Left renal cortex interstitium (tissue), 4 donors: ENCODE data around the gene CASS4. TPM values are rescaled to one million over a fixed set of nuclear protein-coding genes. Genes with fewer than 3 reads are reported as not detected.
"Not testable (repeated sequence)": the region's sequence is repeated elsewhere in the genome, so short reads cannot be mapped to it uniquely, and the experiment has no call there.

Experiments used
- DNase-seq, 4 donors: peaks; one replicate each; pipeline ENCODE4 v3.0.0-alpha.2; 2013; ENCODE audit warnings: low read depth in 4 of 4, low spot score in 2 of 4, missing footprints in 1 of 4
- polyA plus RNA-seq, 4 donors: library from polyadenylated mRNA; unstranded; fragments of 120-200 nt; gene quantifications; one replicate each; pipeline ENCODE4 v1.2.1, GENCODE V29; 2013; ENCODE audit not compliant: insufficient read length in 4 of 4

The CASS4 gene
- polyA plus RNA-seq, 4 donors = 3.4 to 3.8 (median 3.7) TPM

- DNase-seq = peak; percentile 97 to 99 (median 98)
Measured at GRCh38 chr20:56392132-56392880, 19.8 kb upstream of the CASS4 start, which contains the start of the genes AURKA and CSTF1. AURKA (minus strand) TSS chr20:56392215; CDS start chr20:56388197, 4,018 bp downstream. CSTF1 (plus strand) TSS chr20:56392645; CDS start chr20:56395553, 2,908 bp downstream.

- DNase-seq = no peak
Measured at GRCh38 chr20:56392881-56393482, 19.1 kb upstream of the CASS4 start.

GRCh38 chr20:56393653-56394052 is 18.4 kb upstream of the CASS4 start:
- DNase-seq = no peak

- no peak for DNase-seq
Measured at GRCh38 chr20:56395166-56395565, 16.9 kb upstream of the CASS4 start.

GRCh38 chr20:56400001-56400640 is 11.9 kb upstream of the CASS4 start:
- DNase-seq = peak in 1 of 4 donors; percentile 59

GRCh38 chr20:56403465-56403864 is 8.6 kb upstream of the CASS4 start:
- no peak for DNase-seq

- DNase-seq = not testable (repeated sequence)
Measured at GRCh38 chr20:56405356-56405755, 6.7 kb upstream of the CASS4 start.

GRCh38 chr20:56406910-56407309 is 5.2 kb upstream of the CASS4 start:
- DNase-seq = no peak

GRCh38 chr20:56409521-56409920 is 2.5 kb upstream of the CASS4 start:
- DNase-seq = peak in 1 of 4 donors; percentile 21

- peak in 1 of 4 donors; percentile 33 for DNase-seq
Measured at GRCh38 chr20:56409956-56410355, 2.1 kb upstream of the CASS4 start.

GRCh38 chr20:56411287-56411686 is 773 bp upstream of the CASS4 start:
- DNase-seq = not testable (repeated sequence)

- DNase-seq = no peak
Measured at GRCh38 chr20:56412473-56412790, 372 bp downstream of the CASS4 start.

GRCh38 chr20:56412949-56413348 is 889 bp downstream of the CASS4 start:
- DNase-seq = no peak

- no peak for DNase-seq
Measured at GRCh38 chr20:56414842-56415765, 3.0 kb downstream of the CASS4 start.

- no peak for DNase-seq
Measured at GRCh38 chr20:56417402-56417801, 5.3 kb downstream of the CASS4 start.

- DNase-seq = no peak
Measured at GRCh38 chr20:56417911-56418310, 5.9 kb downstream of the CASS4 start.

- no peak for DNase-seq
Measured at GRCh38 chr20:56418385-56418861, 6.4 kb downstream of the CASS4 start.

- DNase-seq = no peak
Measured at GRCh38 chr20:56420028-56420427, 8.0 kb downstream of the CASS4 start.

- no peak for DNase-seq
Measured at GRCh38 chr20:56420940-56421688, 9.1 kb downstream of the CASS4 start.
